ENCODE data around the gene SNAP47. TPM values are rescaled to one million over a fixed set of nuclear protein-coding genes. Genes with fewer than 3 reads are reported as not detected.

Gene SNAP47
- total RNA-seq, 1 donor from 2014 or later = 59.0 TPM

- Histone ChIP-seq H3K27me3 (ENCODE audit: control insufficient read depth, insufficient read depth, low read length) (no peaks in the 10 kb centered on the region), H3K4me3 (ENCODE audit: low read depth, low read length) (no peak overlapping the region), H3K36me3 (ENCODE audit: control insufficient read depth, insufficient read depth, low read length) (peaks cover 13% of the 10 kb centered on the region)
- DNase-seq (ENCODE audit: low read depth) (no peak), FAIRE-seq (no peak)
- TF ChIP-seq, protein P1, sequence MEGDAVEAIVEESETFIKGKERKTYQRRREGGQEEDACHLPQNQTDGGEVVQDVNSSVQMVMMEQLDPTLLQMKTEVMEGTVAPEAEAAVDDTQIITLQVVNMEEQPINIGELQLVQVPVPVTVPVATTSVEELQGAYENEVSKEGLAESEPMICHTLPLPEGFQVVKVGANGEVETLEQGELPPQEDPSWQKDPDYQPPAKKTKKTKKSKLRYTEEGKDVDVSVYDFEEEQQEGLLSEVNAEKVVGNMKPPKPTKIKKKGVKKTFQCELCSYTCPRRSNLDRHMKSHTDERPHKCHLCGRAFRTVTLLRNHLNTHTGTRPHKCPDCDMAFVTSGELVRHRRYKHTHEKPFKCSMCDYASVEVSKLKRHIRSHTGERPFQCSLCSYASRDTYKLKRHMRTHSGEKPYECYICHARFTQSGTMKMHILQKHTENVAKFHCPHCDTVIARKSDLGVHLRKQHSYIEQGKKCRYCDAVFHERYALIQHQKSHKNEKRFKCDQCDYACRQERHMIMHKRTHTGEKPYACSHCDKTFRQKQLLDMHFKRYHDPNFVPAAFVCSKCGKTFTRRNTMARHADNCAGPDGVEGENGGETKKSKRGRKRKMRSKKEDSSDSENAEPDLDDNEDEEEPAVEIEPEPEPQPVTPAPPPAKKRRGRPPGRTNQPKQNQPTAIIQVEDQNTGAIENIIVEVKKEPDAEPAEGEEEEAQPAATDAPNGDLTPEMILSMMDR (IDR thresholded peaks at IDR 0.05; ENCODE audit: insufficient read depth, low read length, severe bottlenecking) = no peak
Measured at GRCh38 chr1:227777646-227778045, 42.4 kb downstream of the SNAP47 start.

DNA sequence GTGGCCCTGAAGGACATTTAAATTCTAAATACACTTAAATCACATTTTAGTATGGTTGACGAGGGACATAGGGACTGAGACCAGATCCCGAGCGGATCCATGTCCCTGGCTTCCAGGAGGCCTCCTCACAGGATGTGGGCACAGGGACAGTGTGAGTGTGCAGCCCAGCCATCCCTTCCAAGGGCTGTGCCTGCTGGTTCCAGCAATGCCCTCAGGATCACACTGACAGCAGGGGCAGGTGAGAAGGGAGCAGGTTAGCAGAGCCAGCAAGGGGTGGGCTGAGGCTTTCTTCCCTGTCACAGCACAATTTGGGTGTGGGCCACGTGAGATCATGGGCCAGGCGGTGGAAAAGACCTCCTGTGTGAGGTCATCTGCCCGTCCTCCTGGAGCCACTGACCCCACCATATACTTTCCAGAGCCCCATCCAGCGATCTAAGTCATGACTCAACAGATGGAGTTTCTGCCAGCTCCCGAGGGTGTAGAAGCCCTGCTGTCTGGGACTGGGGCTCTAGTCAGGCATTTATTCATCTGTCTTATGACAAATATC, 43.2 kb downstream of the SNAP47 start:
- Histone ChIP-seq H3K4me3 (ENCODE audit: low read depth, low read length) (no peak overlapping the region), H3K36me3 (ENCODE audit: control insufficient read depth, insufficient read depth, low read length) (peaks cover 13% of the 10 kb centered on the region), H3K27me3 (ENCODE audit: control insufficient read depth, insufficient read depth, low read length) (no peaks in the 10 kb centered on the region)
- DNase-seq (ENCODE audit: low read depth) (no peak), FAIRE-seq (no peak)
- TF ChIP-seq, protein P1 (IDR thresholded peaks at IDR 0.05; ENCODE audit: insufficient read depth, low read length, severe bottlenecking) = no peak

GRCh38 chr1:227779021-227779441, 43.8 kb downstream of the SNAP47 start:
- DNase-seq (ENCODE audit: low read depth) (no peak), FAIRE-seq (no peak)
- Histone ChIP-seq H3K36me3 (ENCODE audit: control insufficient read depth, insufficient read depth, low read length) (peaks cover 12% of the 10 kb centered on the region), H3K27me3 (ENCODE audit: control insufficient read depth, insufficient read depth, low read length) (no peaks in the 10 kb centered on the region), H3K4me3 (ENCODE audit: low read depth, low read length) (no peak overlapping the region)
- TF ChIP-seq, protein P1 (IDR thresholded peaks at IDR 0.05; ENCODE audit: insufficient read depth, low read length, severe bottlenecking) = no peak

- Histone ChIP-seq H3K27me3 (ENCODE audit: control insufficient read depth, insufficient read depth, low read length) (no peaks in the 10 kb centered on the region), H3K4me3 (ENCODE audit: low read depth, low read length) (no peak overlapping the region), H3K36me3 (ENCODE audit: control insufficient read depth, insufficient read depth, low read length) (peaks cover 10% of the 10 kb centered on the region)
- no peak for DNase-seq (ENCODE audit: low read depth)
- FAIRE-seq = no peak
- TF ChIP-seq, protein P1 (IDR thresholded peaks at IDR 0.05; ENCODE audit: insufficient read depth, low read length, severe bottlenecking) = no peak
Measured at GRCh38 chr1:227779685-227780084, 44.5 kb downstream of the SNAP47 start.

DNA sequence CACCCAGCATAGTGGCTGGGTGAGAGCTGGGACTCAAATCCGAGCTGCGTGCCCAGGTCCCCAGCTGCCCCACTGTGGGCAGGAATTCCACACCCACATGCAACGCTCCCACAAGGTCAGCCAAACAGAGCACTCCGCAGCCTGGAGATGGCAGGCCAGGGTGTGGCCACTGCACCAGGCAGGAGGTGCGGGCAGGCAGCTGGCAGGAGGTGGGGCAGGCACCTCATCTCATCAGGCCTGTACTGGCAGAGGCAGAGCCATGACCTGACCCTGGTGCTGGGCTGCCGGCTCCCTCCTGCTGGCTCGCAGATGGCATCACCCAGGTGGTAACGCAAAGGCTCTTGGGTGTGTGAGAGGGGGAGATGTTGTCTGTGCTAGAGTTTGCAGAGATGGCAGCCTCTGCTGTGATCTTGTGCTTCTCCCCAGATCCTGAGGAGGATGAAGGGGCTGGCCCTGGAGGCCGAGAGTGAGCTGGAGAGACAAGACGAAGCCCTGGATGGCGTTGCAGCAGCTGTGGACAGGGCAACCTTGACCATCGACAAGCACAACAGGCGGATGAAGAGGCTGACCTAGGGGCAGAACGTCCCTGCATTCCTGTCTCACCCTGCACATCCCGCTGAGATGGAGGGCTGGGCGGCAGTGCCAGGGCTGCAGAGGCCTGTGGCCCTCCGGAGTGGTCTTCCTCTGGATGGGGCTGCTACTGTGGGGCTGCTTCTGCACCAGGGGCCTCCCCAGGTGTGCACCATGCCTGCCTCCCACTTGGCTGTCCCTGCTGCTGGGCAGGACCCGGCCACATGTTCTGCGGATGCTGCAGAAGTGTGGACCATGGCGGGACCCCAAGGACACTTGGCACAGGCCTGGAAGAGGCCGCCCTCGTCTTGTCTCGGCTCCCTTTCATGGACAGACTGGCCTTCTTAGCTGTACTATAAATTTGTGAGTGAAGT, 45.1 kb downstream of the SNAP47 start:
- no peak overlapping the region for H3K4me3 ChIP-seq (ENCODE audit: low read depth, low read length)
- H3K27me3 ChIP-seq (ENCODE audit: control insufficient read depth, insufficient read depth, low read length) = no peaks in the 10 kb centered on the region
- no peak for FAIRE-seq
- DNase-seq (ENCODE audit: low read depth) = no peak
- TF ChIP-seq, protein P1 (IDR thresholded peaks at IDR 0.05; ENCODE audit: insufficient read depth, low read length, severe bottlenecking) = no peak
- peaks cover 10% of the 10 kb centered on the region for H3K36me3 ChIP-seq (ENCODE audit: control insufficient read depth, insufficient read depth, low read length)
